Tracheal epithelial cell (primary cell): ENCODE results near the gene ZC3HAV1. TPM values are rescaled to one million over a fixed set of nuclear protein-coding genes. Genes with fewer than 3 reads are reported as not detected.

Source experiments
- total RNA-seq: library from RNA; depleted of rRNA; stranded (reverse); fragments of >200 nt; gene quantifications from 2 replicates; pipeline ENCODE4 v1.2.1, GENCODE V29; 2014

ZC3HAV1 gene
- total RNA-seq, result 15.4 and 20.5 TPM in 2 replicates

DNA sequence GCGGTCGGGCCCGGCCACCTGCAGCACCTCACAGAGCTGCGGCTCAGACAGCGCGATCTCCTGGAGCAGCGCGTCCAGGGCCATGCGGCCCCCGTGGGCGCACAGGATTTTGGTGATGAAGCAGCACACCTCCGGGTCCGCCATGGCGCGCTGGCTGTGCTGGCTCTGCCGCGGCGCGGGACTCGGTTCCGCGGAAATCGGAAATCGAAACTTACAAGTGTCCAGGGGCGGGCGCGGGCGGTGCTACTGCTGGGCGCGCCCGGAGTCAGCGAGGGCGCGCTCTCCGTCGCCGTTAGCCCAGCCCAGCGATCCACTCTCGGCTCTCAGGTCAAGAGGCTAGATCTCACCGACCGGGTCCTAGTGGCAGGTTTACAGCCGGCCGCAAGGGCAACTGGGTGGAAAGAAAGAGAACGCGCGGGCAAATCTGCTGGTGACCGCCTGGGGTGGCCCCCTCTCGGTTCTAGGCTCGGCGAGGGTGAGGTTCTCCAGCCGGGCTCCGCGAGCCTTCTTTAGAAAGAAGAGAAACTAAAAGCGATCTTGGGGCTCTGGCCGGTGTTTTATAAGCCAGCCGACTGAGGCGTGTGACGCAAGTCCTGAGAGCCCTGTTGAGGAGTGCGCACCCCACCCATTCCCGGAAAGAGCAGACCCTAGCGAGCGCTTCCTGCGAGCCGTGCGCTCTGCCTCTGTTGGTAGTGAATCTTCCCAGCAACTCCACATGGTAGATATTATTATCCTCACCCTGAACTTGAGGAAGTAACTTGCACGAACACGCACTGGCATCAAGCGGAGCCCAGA is at the start of gene ZC3HAV1:
TSS of gene ZC3HAV1 (minus strand) at position 533 of the 795 bp plus-strand sequence. CDS start at position 144, 389 bp downstream.

GRCh38 chr7:139035586-139036353 is 73.8 kb downstream of the ZC3HAV1 start, which contains the start of gene ZC3HAV1L:
Gene ZC3HAV1L, minus strand, starts transcription at chr7:139036042. Its CDS starts 25 bp downstream, at chr7:139036017.

Other genes starting within 250 kb of the ZC3HAV1 start
- gene KIAA1549, start 128.3 kb downstream of the ZC3HAV1 start, total RNA-seq, result 0.21 and 0.96 TPM in 2 replicates
- 16.2 and 23.4 TPM in 2 replicates for gene ZC3HAV1L, start 73.7 kb downstream of the ZC3HAV1 start, total RNA-seq
- 3.1 and 6.4 TPM in 2 replicates for gene UBN2, start 121.5 kb upstream of the ZC3HAV1 start, total RNA-seq
- gene FMC1, start 231.6 kb upstream of the ZC3HAV1 start, total RNA-seq, result 4.9 and 6.3 TPM in 2 replicates